ENCODE results near the gene DRAM1.
"Not testable (repeated sequence)": the region's sequence is repeated elsewhere in the genome, so short reads cannot be mapped to it uniquely, and the experiment has no call there.

GRCh38 chr12:101884781-101885340 lies 7.5 kb downstream of the DRAM1 start:
- TF ChIP-seq CTCF (IDR thresholded peaks at IDR 0.05); POLR2A (IDR thresholded peaks at IDR 0.05); EP300 (IDR thresholded peaks at IDR 0.05; ENCODE audit: low read depth): not testable (repeated sequence)

Measured in transverse colon (tissue), 3 donors.